Upper lobe of left lung (tissue), 6 donors: ENCODE measurements around the gene APLF. TPM values are rescaled to one million over a fixed set of nuclear protein-coding genes. Genes with fewer than 3 reads are reported as not detected.
"Not testable (repeated sequence)": the region's sequence is repeated elsewhere in the genome, so short reads cannot be mapped to it uniquely, and the experiment has no call there.

Experiments
- ATAC-seq, 2 donors: fragments of 200-7000 bp; cut with Tn5 transposase; one replicate each; pipeline ENCODE4 v1.9.1; 2022; ENCODE audit warnings: mild to moderate bottlenecking in 2 of 2, moderate library complexity in 2 of 2; ENCODE audit not compliant: low FRiP score in 2 of 2
- DNase-seq, 2 donors: peaks; one replicate each; pipeline ENCODE4 v3.0.0-alpha.2; 2019 to 2020
- H3K27ac ChIP-seq, 4 donors: fragments of 200-600 bp; sonication (generic); one replicate each; pipeline ENCODE4 v1.5.1; 2016 to 2019
- H3K27me3 ChIP-seq, 4 donors: fragments of 200-600 bp; sonication (generic); one replicate each; pipeline ENCODE4 v1.5.1; 2017 to 2019
- H3K36me3 ChIP-seq, 4 donors: fragments of 200-600 bp; sonication (generic); one replicate each; pipeline ENCODE4 v1.5.1; 2016 to 2019
- H3K4me1 ChIP-seq, 4 donors: fragments of 200-600 bp; sonication (generic); one replicate each; pipeline ENCODE4 v1.5.1; 2018 to 2019
- H3K4me3 ChIP-seq, 4 donors: fragments of 200-600 bp; sonication (generic); one replicate each; pipeline ENCODE4 v1.5.1; 2017 to 2019; ENCODE audit warnings: mild to moderate bottlenecking in 2 of 4, moderate library complexity in 1 of 4
- H3K9me3 ChIP-seq, 4 donors: fragments of 200-600 bp; sonication (generic); one replicate each; pipeline ENCODE4 v1.5.1; 2018 to 2019
- CTCF ChIP-seq, 6 experiments: fragments of 450-650 bp in 4 of 6; fragments of 200-600 bp in 2 of 6; sonication (generic) in 2 of 6; IDR thresholded peaks; one replicate each; pipeline ENCODE4 v1.5.1; 2016 to 2019; ENCODE audit warnings: antibody characterized with exemption in 6 of 6
- EP300 ChIP-seq, 4 donors: sonication (generic); formaldehyde crosslinking; IDR thresholded peaks; one replicate each; pipeline ENCODE4 v1.5.1; 2017; ENCODE audit warnings: antibody characterized with exemption in 4 of 4, control low read depth in 2 of 4
- POLR2A ChIP-seq, 4 donors: fragments of 450-650 bp; IDR thresholded peaks; one replicate each; pipeline ENCODE4 v1.5.1; 2016 to 2017; ENCODE audit warnings: antibody characterized with exemption in 4 of 4, mild to moderate bottlenecking in 2 of 4
- POLR2AphosphoS5 ChIP-seq, 2 donors: sonication (generic); formaldehyde crosslinking; IDR thresholded peaks; one replicate each; pipeline ENCODE4 v1.5.1; 2017; ENCODE audit warnings: antibody characterized with exemption in 2 of 2
- WGBS, 2 donors: methylation state at CpG; one replicate each; pipeline ENCODE4 v1.1.5; 2017 to 2018; 5-methylcytosine and 5-hydroxymethylcytosine counted together
- total RNA-seq, 6 donors: library from RNA; depleted of rRNA in 4 of 6; stranded (reverse); fragments of >200 nt in 4 of 6; gene quantifications; one replicate each; pipeline versions ENCODE4 v1.1.0 to v1.2.1, GENCODE V29; 2016 to 2021
- donor health status: DM: no; HTN: no; CAD: no; lungs with moderate emphysema.
- donor health status: DM: no; HTN: yes; CAD: no; lungs with severe emphysema.

The APLF gene
- total RNA-seq, 6 donors from 2014 or later = 3.7 to 5.5 (median 4.7) TPM

DNA sequence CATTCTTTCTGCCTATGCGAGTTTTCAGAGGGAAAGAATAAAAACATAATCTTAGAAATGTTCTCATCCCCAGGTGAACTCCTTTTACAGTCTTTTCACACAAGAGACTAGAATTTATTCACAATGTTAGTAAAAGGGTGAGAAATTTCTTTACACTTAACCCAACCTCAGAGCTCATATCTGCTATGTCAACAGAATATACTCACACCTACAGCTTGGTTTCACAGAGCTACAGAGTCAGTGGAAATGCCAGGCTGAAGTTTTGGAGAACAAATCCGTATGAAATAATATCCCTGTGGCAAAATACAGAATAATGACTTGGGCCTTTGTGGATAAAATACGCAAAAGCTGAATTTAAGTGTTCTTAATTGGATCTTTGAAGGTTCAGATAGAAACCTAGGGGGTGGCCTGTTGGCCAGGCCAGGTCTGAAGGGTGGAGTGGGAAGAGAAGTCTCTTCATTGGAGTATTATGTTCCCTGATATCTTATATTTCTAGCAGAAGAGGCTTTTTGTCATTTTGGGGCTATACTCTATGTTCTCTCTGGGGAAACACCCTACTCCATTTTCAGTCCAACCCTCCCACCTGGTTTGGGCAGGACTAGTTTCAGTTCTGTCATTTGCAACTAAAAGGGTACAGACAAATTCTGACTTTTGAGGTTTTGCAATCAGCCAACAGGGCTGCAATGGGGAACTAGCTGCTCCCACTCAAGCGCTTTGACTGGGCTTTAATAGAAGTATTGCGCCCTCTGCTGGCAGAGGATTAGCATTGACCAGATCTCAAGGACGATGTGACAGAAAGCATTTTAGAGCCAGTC is 26.0 kb upstream of the APLF start:
- Histone ChIP-seq H3K9me3 (no peaks in the 10 kb centered on the region), H3K27ac (peak overlapping the region in 3 of 4 donors; percentile 49 to 55 (median 54)), H3K27me3 (no peaks in the 10 kb centered on the region), H3K36me3 (no peaks in the 10 kb centered on the region), H3K4me3 (no peak overlapping the region), H3K4me1 (peaks cover 19 to 28% (median 23%) of the 10 kb centered on the region in 4 donors)
- TF ChIP-seq EP300 (IDR thresholded peaks at IDR 0.05) = no peak
- TF ChIP-seq CTCF (IDR thresholded peaks at IDR 0.05) = peak; percentile 81 to 93 (median 91)
- peak; percentile 21 to 40 for TF ChIP-seq POLR2AphosphoS5 (IDR thresholded peaks at IDR 0.05)
- no peak for TF ChIP-seq POLR2A (IDR thresholded peaks at IDR 0.05)
- 35 to 38% methylated on average over 6 of the region's 6 CpGs for WGBS, 2 donors
- ATAC-seq = peak; percentile 94 to 97
- DNase-seq = peak in 1 of 2 donors; percentile 94

DNA sequence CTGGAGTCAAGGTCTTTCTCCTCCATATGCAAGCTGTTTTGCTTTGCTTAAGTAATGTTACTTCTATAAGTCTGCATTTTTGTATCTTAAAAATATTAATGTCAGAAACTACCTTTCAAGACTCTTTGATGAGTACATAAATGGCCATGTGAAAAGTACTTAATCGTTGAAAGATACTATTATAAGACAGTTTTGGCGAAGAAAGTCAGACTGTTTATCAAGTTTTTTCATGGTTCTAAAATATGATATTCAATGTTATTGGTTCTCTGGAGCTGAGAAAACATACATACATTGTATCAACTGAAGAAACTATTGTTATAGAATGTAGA is 25.4 kb upstream of the APLF start:
- TF ChIP-seq CTCF (IDR thresholded peaks at IDR 0.05) = no peak
- no peak for TF ChIP-seq EP300 (IDR thresholded peaks at IDR 0.05)
- TF ChIP-seq POLR2A (IDR thresholded peaks at IDR 0.05) = no peak
- no peak for TF ChIP-seq POLR2AphosphoS5 (IDR thresholded peaks at IDR 0.05)
- peaks cover 14 to 28% (median 19%) of the 10 kb centered on the region in 4 donors for H3K4me1 ChIP-seq
- H3K27ac ChIP-seq = no peak overlapping the region
- H3K4me3 ChIP-seq = no peak overlapping the region
- ATAC-seq = no peak
- 89 to 90% methylated on average over 2 of the region's 2 CpGs for WGBS, 2 donors
- H3K9me3 ChIP-seq = no peaks in the 10 kb centered on the region
- DNase-seq = no peak
- H3K27me3 ChIP-seq = no peaks in the 10 kb centered on the region
- no peaks in the 10 kb centered on the region for H3K36me3 ChIP-seq

- H3K27me3 ChIP-seq, H3K27ac ChIP-seq, H3K9me3 ChIP-seq, ATAC-seq, H3K4me3 ChIP-seq, DNase-seq, H3K4me1 ChIP-seq, H3K36me3 ChIP-seq: not testable (repeated sequence)
- WGBS, 2 donors = 78 to 94% methylated on average over 2 to 3 of the region's 3 CpGs
Measured at GRCh38 chr2:68446425-68446824, 21.0 kb upstream of the APLF start.

- H3K4me1 ChIP-seq = no peaks in the 10 kb centered on the region
- ATAC-seq (no peak), DNase-seq (no peak)
- H3K27ac ChIP-seq = no peak overlapping the region
- no peaks in the 10 kb centered on the region for H3K27me3 ChIP-seq
- 89 to 95% methylated on average over 15 to 16 of the region's 16 CpGs for WGBS, 2 donors
- no peaks in the 10 kb centered on the region for H3K9me3 ChIP-seq
- no peak for TF ChIP-seq POLR2AphosphoS5 (IDR thresholded peaks at IDR 0.05)
- no peak for TF ChIP-seq POLR2A (IDR thresholded peaks at IDR 0.05)
- TF ChIP-seq CTCF (IDR thresholded peaks at IDR 0.05) = no peak
- TF ChIP-seq EP300 (IDR thresholded peaks at IDR 0.05) = no peak
- no peaks in the 10 kb centered on the region for H3K36me3 ChIP-seq
- H3K4me3 ChIP-seq = no peak overlapping the region
Measured at GRCh38 chr2:68447118-68447517, 20.3 kb upstream of the APLF start.

DNA sequence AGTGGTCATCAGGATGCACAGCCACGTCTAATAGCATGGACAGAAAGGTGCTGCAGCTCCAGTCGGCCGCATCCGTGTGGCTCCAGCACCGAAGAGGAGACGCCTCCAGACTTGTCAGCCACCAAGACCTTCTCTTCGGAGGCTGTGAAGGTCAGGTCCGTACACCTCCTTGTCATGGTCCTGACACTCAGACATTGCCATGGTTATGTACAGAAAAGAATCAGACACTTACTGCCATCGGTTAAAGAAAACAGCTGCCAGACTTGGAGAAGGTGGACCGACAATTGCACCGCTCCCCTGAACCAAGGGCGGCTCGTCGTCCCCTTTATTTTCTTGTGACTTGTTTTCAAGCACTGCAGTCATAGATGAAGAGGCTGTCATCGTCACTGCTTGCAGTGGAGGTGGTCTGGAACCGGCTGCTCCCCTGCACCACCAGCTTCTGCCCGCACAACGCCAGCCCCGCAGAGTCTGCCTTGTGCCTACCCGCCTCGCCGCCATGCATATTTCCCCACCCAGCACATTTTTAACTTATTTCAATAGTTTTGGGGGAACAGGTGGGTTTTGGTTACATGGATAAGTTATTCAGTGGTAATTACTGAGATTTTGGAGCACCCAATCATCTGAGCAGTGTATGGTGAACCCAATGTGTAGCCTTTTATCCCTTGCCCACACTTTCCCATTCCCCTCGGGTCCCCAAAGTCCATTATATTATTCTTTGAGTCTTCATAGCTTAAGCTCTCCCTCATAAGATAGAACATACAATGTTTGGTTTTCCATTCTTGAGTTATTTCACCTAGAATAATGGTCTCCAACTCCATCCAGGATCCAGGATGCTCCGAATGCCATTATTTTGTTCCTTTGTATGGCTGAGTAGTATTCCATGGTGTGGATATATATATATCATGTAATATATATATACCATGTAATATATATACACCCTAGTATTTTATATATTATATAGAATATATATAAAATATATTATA is 18.4 kb upstream of the APLF start:
- no peak overlapping the region for H3K27ac ChIP-seq
- DNase-seq (peak in 1 of 2 donors; percentile 71), ATAC-seq (peak; percentile 53 to 57)
- no peaks in the 10 kb centered on the region for H3K36me3 ChIP-seq
- TF ChIP-seq POLR2AphosphoS5 (IDR thresholded peaks at IDR 0.05) (no peak), EP300 (IDR thresholded peaks at IDR 0.05) (no peak), CTCF (IDR thresholded peaks at IDR 0.05) (no peak), POLR2A (IDR thresholded peaks at IDR 0.05) (no peak)
- H3K27me3 ChIP-seq = no peaks in the 10 kb centered on the region
- H3K9me3 ChIP-seq = no peaks in the 10 kb centered on the region
- 91 to 92% methylated on average over 21 to 24 of the region's 24 CpGs for WGBS, 2 donors
- no peak overlapping the region for H3K4me3 ChIP-seq
- H3K4me1 ChIP-seq = no peaks in the 10 kb centered on the region
